ENCODE results near the gene UNC5C. TPM values are rescaled to one million over a fixed set of nuclear protein-coding genes. Genes with fewer than 3 reads are reported as not detected.

The UNC5C gene
- total and polyA plus RNA-seq, 10 of the 15 experiments (the other 5 are each of a cell fraction or from before 2014, with no cell fraction given): 0.02 to 2.0 (median 0.15) TPM; not detected in 1

DNA sequence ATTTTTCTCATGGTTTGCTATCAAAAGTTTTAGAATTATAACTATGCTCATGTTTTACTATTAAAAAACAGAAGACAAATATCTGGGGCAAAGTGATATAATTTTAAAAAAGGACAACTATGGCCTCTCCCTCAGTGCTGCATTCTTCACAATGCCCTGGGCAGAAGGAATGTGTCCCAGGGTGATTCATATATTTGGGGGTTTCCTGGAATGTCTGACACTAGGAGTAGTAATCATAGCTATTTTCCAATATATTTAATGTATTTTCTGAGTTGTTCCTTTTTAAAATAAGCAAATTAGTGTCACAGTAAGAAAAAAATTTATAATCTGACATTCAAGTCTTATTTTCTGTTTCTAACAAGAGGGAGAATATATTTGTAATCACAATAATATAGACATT, 281.7 kb downstream of the UNC5C start (continued):
- TF ChIP-seq ETV6 (conservative IDR thresholded peaks at IDR 0.05 in 1 of 2, IDR thresholded peaks at IDR 0.05 in 1 of 2; ENCODE audit: borderline replicate concordance in 1 of 2, low read depth in 1 of 2): no peak

DNA sequence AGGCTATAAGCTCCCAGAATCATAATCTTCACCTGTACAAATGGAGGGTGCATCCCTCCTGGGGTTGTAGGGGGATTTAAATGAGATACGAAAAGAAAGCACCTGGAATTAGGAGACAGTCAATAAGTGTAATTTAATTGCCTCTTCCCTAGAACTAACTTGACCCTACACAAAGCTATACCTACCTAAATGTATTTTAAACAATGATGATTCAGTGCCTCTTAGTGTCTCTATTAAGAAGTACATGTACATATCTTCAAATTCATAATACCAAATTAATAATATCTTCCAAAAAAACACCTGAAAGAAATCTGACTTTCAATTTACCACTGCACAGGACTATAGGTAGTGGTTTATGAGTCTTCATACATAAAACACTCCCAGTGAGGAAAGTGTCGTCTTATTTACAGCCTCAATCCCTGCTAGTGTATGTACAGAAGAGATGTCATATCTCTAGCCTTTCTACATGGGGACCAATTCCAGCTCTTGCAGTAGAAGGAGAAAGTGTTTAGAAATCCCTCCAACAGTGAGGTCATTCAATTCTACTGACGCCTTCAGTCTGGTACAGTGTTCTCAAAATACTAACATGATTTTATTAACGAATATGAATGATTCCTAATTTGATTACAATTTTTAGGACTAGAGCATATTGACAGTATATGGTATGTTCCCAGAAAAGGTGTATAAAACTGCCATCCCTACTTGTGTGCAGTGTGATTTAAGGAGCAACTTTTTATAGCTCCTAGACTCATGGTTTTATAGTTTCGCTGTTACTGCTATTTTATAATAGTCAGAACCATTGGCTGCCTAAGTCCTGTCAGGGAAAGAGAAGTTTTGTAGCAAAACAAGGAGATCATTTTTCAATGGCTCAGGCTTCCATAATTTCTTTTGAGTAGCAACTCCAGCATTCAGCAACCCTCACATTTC, 282.7 kb downstream of the UNC5C start:
- Histone ChIP-seq H4K20me1 (ENCODE audit: control insufficient read depth, insufficient read depth) (no peaks in the 10 kb centered on the region), H3K27me3 (replicated peaks in 1 of 2; ENCODE audit: control insufficient read depth in 2 of 2, insufficient read depth in 2 of 2, low read length in 1 of 2) (no peaks in the 10 kb centered on the region), H3K36me3 (ENCODE audit: control insufficient read depth in 2 of 2, insufficient read depth in 2 of 2, low read length in 1 of 2) (no peaks in the 10 kb centered on the region), H3K4me3 (no peak overlapping the region), H3K27ac (ENCODE audit: control insufficient read depth, insufficient read depth) (no peak overlapping the region), H3K79me2 (ENCODE audit: control insufficient read depth, insufficient read depth, low read length) (no peaks in the 10 kb centered on the region), H3K9ac (ENCODE audit: control insufficient read depth, insufficient read depth, low read length) (no peak overlapping the region), H2AFZ (ENCODE audit: control insufficient read depth, low read depth, low read length) (no peak overlapping the region), H3K4me2 (ENCODE audit: control insufficient read depth, insufficient read depth) (no peak overlapping the region), H3K9me3 (replicated peaks; ENCODE audit: control insufficient read depth, insufficient read depth, low read length) (no peaks in the 10 kb centered on the region), H3K4me1 (ENCODE audit: control insufficient read depth, insufficient read depth, low read length) (no peaks in the 10 kb centered on the region)
- DNase-seq (ENCODE audit: low read depth, low spot score) (no peak), FAIRE-seq (no peak), ATAC-seq (no peak)
- WGBS (ENCODE audit: insufficient coverage, insufficient replicate concordance, low lambda C conversion rate, missing lambda C conversion rate): 25% methylated on average over 5 of the region's 5 CpGs
- ChIA-PET SMC1A (ENCODE audit: uncharacterized antibody, unreplicated experiment) (no interaction called here), CTCF (no interaction called here), POLR2A (no interaction called here), RAD21 (ENCODE audit: unreplicated experiment) (no interaction called here)
- in situ Hi-C loops (cut with MboI): no loop called here
- no TSS peak for BruUV-seq (replicated peaks)
- intact Hi-C loops (cut with micrococcal nuclease; ENCODE audit: unreplicated experiment): no loop called here
- TF ChIP-seq ZNF622 (IDR thresholded peaks at IDR 0.05) (no peak), HDGF (IDR thresholded peaks at IDR 0.05) (no peak), CBX3 (IDR thresholded peaks at IDR 0.05; ENCODE audit: borderline replicate concordance, low read depth) (no peak), YBX1 (IDR thresholded peaks at IDR 0.05) (no peak), POLR2AphosphoS5 (IDR thresholded peaks at IDR 0.05; ENCODE audit: low read length) (no peak), RB1 (IDR thresholded peaks at IDR 0.05; ENCODE audit: borderline replicate concordance) (no peak), IKZF2 (IDR thresholded peaks at IDR 0.05) (no peak), NR2C1 (IDR thresholded peaks at IDR 0.05) (no peak), EGR1 (IDR thresholded peaks at IDR 0.05; ENCODE audit: borderline replicate concordance in 1 of 2, low read depth in 2 of 2, low read length in 2 of 2) (no peak), ZNF274 (IDR thresholded peaks at IDR 0.05; ENCODE audit: insufficient read depth, insufficient read length) (no peak), SREBF1 (IDR thresholded peaks at IDR 0.05; ENCODE audit: low read length) (no peak), HCFC1 (IDR thresholded peaks at IDR 0.05; ENCODE audit: low read length) (no peak), NFXL1 (IDR thresholded peaks at IDR 0.05; ENCODE audit: borderline replicate concordance) (no peak)
- TF ChIP-seq, protein P1, sequence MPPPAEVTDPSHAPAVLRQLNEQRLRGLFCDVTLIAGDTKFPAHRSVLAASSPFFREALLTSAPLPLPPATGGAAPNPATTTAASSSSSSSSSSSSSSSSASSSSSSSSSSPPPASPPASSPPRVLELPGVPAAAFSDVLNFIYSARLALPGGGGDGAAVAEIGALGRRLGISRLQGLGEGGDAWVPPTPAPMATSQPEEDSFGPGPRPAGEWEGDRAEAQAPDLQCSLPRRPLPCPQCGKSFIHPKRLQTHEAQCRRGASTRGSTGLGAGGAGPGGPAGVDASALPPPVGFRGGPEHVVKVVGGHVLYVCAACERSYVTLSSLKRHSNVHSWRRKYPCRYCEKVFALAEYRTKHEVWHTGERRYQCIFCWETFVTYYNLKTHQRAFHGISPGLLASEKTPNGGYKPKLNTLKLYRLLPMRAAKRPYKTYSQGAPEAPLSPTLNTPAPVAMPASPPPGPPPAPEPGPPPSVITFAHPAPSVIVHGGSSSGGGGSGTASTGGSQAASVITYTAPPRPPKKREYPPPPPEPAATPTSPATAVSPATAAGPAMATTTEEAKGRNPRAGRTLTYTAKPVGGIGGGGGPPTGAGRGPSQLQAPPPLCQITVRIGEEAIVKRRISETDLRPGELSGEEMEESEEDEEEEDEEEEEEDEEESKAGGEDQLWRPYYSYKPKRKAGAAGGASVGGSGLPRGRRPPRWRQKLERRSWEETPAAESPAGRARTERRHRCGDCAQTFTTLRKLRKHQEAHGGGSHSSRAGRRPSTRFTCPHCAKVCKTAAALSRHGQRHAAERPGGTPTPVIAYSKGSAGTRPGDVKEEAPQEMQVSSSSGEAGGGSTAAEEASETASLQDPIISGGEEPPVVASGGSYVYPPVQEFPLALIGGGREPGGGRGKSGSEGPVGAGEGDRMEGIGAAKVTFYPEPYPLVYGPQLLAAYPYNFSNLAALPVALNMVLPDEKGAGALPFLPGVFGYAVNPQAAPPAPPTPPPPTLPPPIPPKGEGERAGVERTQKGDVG (CRISPR knock-in tag; IDR thresholded peaks at IDR 0.05): no peak
- TF ChIP-seq, protein P2, sequence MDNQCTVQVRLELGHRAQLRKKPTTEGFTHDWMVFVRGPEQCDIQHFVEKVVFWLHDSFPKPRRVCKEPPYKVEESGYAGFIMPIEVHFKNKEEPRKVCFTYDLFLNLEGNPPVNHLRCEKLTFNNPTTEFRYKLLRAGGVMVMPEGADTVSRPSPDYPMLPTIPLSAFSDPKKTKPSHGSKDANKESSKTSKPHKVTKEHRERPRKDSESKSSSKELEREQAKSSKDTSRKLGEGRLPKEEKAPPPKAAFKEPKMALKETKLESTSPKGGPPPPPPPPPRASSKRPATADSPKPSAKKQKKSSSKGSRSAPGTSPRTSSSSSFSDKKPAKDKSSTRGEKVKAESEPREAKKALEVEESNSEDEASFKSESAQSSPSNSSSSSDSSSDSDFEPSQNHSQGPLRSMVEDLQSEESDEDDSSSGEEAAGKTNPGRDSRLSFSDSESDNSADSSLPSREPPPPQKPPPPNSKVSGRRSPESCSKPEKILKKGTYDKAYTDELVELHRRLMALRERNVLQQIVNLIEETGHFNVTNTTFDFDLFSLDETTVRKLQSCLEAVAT (IDR thresholded peaks at IDR 0.05): no peak

All from GM12878 (cell line).